WI38 (cell line): Measurements from ENCODE around the gene MNS1.

Experiments used
- H3K4me3 ChIP-seq: 2 replicates; pipeline ENCODE4 v1.5.1; 2011; ENCODE audit warnings: low read depth, mild to moderate bottlenecking, control low read depth, low read length
- CTCF ChIP-seq: IDR thresholded peaks from 2 replicates; pipeline ENCODE4 v1.5.1; 2012; ENCODE audit warnings: low read depth, mild to moderate bottlenecking, control low read depth, low read length

MNS1 gene

GRCh38 chr15:56385908-56386307, 79.0 kb downstream of the MNS1 start:
- H3K4me3 ChIP-seq = no peak overlapping the region
- TF ChIP-seq CTCF = no peak

- H3K4me3 ChIP-seq = no peak overlapping the region
- TF ChIP-seq CTCF = no peak
These were observed 81.9 kb downstream of the MNS1 start for GRCh38 chr15:56383010-56383409.
